PFSK-1 (cell line): Measurements from ENCODE around the gene VSIG10L. TPM values are rescaled to one million over a fixed set of nuclear protein-coding genes. Genes with fewer than 3 reads are reported as not detected.
A peak's percentile ranks its signal among the peaks of the same experiment; 100 is the strongest.

ENCODE experiments used
- FOXP2 ChIP-seq: optimal IDR thresholded peaks from 2 replicates; pipeline ENCODE3; 2011; ENCODE audit warnings: borderline replicate concordance, control low read depth, inconsistent platforms; ENCODE audit not compliant: insufficient read depth; ENCODE audit errors: extremely low read length, extremely low read depth
- POLR2AphosphoS5 ChIP-seq: IDR thresholded peaks from 2 replicates; pipeline ENCODE4 v1.6.1; 2012; ENCODE audit warnings: low read depth, mild to moderate bottlenecking, control low read depth, low read length, moderate library complexity
- SIN3A ChIP-seq: IDR thresholded peaks from 2 replicates; pipeline ENCODE4 v1.6.1; 2012; ENCODE audit warnings: mild to moderate bottlenecking, low read length, moderate library complexity, borderline replicate concordance; ENCODE audit not compliant: insufficient read depth
- TAF1 ChIP-seq: IDR thresholded peaks from 2 replicates; pipeline ENCODE4 v1.6.1; 2012; ENCODE audit warnings: low read length, control low read depth, borderline replicate concordance; ENCODE audit not compliant: insufficient read depth
- polyA plus RNA-seq: library from polyadenylated mRNA; unstranded; fragments of >200 nt; gene quantifications from one replicate; pipeline ENCODE4 v1.2.1, GENCODE V29; 2012; ENCODE audit warnings: low read depth, missing spikeins; ENCODE audit not compliant: insufficient read length
- TF ChIP-seq, protein P1 (sequence below), 2 experiments: IDR thresholded peaks; 2 replicates each; pipeline versions ENCODE4 v1.6.1 to v1.8.0; 2011 to 2012; ENCODE audit warnings: low read depth in 2 of 2, low read length in 2 of 2, control low read depth in 1 of 2, inconsistent platforms in 1 of 2, mild to moderate bottlenecking in 1 of 2, moderate library complexity in 1 of 2; ENCODE audit not compliant: insufficient read depth in 1 of 2

The VSIG10L gene
- polyA plus RNA-seq, result 1.6 TPM

DNA sequence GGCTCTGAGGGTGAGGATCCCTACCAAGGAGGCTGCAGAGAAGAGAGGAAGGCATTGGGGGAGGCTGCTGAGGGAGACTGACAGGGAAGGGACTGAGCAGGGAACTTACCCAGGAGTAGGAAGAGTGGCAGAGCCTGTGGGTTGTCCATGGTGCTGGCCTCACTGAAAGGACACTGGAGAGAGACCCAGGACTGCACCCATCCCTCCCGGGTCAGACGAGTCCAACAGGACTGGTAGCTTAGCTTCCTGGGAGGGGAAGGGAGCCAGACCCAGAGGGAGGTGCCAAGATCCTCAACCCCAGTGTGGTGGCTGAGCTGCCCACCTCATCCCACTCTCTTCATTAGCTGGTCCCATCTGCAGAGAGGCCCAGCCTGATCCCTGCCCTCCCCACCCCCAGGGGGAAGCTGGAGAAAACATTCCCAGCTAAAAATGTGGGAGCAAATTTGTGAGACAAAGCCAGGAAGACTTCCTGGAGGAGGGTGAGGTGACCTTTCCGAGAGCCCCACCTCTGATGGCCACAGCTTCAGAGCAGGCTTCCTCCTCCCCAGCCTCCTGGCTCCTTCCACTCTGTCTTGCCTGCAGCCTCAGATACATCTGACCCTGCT lies at the start of gene VSIG10L:
TSS of gene VSIG10L (minus strand) at position 164 of the 605 bp plus-strand sequence. CDS start at position 149, 15 bp downstream.
- no peak for TF ChIP-seq TAF1
- TF ChIP-seq SIN3A, result no peak
- TF ChIP-seq, protein P1, sequence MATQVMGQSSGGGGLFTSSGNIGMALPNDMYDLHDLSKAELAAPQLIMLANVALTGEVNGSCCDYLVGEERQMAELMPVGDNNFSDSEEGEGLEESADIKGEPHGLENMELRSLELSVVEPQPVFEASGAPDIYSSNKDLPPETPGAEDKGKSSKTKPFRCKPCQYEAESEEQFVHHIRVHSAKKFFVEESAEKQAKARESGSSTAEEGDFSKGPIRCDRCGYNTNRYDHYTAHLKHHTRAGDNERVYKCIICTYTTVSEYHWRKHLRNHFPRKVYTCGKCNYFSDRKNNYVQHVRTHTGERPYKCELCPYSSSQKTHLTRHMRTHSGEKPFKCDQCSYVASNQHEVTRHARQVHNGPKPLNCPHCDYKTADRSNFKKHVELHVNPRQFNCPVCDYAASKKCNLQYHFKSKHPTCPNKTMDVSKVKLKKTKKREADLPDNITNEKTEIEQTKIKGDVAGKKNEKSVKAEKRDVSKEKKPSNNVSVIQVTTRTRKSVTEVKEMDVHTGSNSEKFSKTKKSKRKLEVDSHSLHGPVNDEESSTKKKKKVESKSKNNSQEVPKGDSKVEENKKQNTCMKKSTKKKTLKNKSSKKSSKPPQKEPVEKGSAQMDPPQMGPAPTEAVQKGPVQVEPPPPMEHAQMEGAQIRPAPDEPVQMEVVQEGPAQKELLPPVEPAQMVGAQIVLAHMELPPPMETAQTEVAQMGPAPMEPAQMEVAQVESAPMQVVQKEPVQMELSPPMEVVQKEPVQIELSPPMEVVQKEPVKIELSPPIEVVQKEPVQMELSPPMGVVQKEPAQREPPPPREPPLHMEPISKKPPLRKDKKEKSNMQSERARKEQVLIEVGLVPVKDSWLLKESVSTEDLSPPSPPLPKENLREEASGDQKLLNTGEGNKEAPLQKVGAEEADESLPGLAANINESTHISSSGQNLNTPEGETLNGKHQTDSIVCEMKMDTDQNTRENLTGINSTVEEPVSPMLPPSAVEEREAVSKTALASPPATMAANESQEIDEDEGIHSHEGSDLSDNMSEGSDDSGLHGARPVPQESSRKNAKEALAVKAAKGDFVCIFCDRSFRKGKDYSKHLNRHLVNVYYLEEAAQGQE (IDR thresholded peaks at IDR 0.05; ENCODE audit: insufficient read depth in 1 of 2, low read depth in 2 of 2, low read length in 2 of 2), result peak; percentile 68 to 80
- no peak for TF ChIP-seq FOXP2

DNA sequence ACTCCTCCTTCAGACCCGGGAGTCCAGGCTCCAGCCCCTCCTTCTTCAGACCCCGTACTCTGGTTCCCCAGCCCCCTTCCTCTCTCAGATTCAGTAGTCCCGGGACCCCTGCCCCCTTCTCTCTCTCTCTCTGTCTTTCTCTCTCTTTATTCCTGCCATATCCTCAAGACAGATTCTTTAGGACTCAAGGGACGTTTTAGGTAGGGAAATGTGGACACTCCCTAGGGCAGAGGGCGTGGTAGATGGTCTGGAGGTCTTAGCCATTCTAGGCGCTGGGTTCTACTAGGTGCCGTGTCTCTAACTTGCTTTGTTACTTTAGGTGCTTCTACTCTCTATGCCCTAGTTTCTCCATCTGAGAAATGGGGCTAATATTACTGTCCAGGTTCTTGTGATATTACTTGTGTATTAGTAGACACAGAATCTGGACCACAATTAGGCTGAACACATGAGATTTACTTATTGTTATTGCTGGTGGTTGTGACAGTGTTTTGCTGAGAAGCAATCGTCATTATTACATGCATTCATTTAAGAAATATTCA lies 49.2 kb upstream of the VSIG10L start:
- TF ChIP-seq TAF1 (no peak), POLR2AphosphoS5 (no peak), FOXP2 (no peak), SIN3A (no peak)
- TF ChIP-seq, protein P1 (IDR thresholded peaks at IDR 0.05; ENCODE audit: insufficient read depth in 1 of 2, low read depth in 2 of 2, low read length in 2 of 2), result no peak

DNA sequence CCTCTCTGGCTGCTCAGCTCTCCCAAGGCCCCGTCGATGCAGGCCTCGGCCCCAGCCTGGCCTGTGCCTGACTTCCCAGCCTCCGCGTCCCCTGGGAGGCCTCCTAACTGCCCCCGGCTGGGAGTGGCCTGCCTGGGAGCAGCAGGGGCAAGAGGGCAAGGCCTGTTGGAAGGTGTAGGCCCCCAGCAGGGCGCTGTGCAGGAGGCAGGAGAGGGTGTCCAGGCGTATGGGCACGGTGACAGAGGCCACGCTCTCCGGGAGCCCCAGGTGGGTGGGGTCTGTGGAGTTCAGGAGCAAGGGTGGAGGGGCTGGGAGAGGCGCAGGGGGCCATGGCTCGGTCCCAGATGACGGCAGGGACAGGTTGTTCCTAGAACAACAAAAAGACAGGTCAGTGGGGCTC lies 47.2 kb upstream of the VSIG10L start:
- TF ChIP-seq POLR2AphosphoS5 (no peak), TAF1 (no peak), SIN3A (no peak), FOXP2 (no peak)

DNA sequence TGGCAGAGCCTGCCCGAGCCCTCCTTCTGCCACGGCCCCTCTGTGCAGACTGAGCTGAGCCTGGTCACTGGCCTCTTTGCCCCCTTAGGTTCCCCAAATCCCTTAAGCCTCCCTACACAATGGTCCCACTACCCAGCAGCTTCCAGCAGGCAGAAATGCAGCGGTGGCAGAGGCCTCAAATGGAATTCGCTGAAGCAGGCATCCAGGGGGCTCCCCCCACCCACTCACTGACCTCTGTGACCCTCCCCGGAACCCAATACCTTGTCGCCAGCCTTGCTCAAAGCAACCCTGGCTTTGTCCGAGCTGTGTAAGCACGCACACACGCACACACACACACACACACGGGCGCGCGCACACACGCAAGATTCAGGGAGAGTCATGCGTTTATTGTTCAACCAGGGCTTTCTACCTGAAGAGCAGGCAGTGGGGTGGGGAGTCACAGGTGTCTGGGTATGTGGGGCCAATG lies 46.0 kb upstream of the VSIG10L start, which contains the start of gene LIM2:
TSS of gene LIM2 (minus strand) at position 51 of the 466 bp plus-strand sequence. CDS start 531 bp downstream, outside the sequence.
- TF ChIP-seq, protein P1 (IDR thresholded peaks at IDR 0.05; ENCODE audit: insufficient read depth in 1 of 2, low read depth in 2 of 2, low read length in 2 of 2), result no peak
- no peak for TF ChIP-seq POLR2AphosphoS5

DNA sequence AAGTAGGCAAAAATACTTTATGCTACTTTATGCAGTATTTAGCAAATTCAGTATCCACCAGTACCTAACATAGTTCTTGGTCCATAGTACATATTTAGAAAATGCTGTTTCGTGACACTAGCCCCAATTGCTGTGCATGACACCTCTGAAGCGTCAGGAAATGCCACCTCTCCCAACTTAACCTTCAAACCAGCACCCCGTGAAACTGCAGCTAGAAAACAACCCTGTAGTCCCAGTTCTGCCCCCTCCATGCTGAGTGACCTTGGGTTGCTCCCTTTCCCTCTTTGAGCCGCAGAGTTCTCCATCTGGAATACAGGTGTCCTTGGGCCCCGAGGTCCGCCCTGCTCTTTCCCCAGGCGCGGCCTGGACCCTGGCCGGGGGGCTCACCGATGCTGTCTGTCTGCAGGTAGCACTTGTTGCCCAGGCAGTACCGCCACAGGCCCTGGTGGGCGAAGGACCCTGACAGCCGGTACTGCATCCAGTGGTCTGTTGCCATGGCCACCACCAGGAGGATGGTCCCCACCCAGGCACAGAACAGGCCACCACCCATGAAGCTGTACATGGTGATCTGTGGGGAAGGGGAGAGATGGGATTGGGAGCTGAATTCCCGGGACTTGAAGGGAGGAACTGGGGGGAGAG lies 45.1 kb upstream of the VSIG10L start:
- no peak for TF ChIP-seq TAF1
- no peak for TF ChIP-seq SIN3A
- TF ChIP-seq, protein P1 (IDR thresholded peaks at IDR 0.05; ENCODE audit: insufficient read depth in 1 of 2, low read depth in 2 of 2, low read length in 2 of 2), result no peak
- TF ChIP-seq POLR2AphosphoS5, result no peak
- no peak for TF ChIP-seq FOXP2
